Fibroblast of mammary gland (primary cell): ENCODE data around the gene PLCG2.

Source experiments
- DNase-seq: peaks from one replicate; pipeline ENCODE4 v3.0.0-alpha.2; 2010; ENCODE audit warnings: low read depth
- H3K4me3 ChIP-seq: 2 replicates; pipeline ENCODE4 v1.5.1; 2011; ENCODE audit warnings: low read depth, mild to moderate bottlenecking, low read length, moderate library complexity; ENCODE audit not compliant: control insufficient read depth
- CTCF ChIP-seq: conservative IDR thresholded peaks from 2 replicates; pipeline ENCODE4 v1.5.1; 2011; ENCODE audit warnings: low read depth, low read length, inconsistent platforms; ENCODE audit not compliant: control insufficient read depth, insufficient read depth

PLCG2 gene

GRCh38 chr16:81818568-81818896, 39.4 kb downstream of the PLCG2 start:
- no peak overlapping the region for H3K4me3 ChIP-seq
- TF ChIP-seq CTCF: no peak
- no peak for DNase-seq

- DNase-seq: no peak
- TF ChIP-seq CTCF: no peak
- H3K4me3 ChIP-seq: no peak overlapping the region
Observed at GRCh38 chr16:81818905-81819304, 39.8 kb downstream of the PLCG2 start.

- H3K4me3 ChIP-seq: no peak overlapping the region
- no peak for DNase-seq
- TF ChIP-seq CTCF: no peak
Observed at GRCh38 chr16:81821436-81822128, 42.5 kb downstream of the PLCG2 start.

GRCh38 chr16:81823111-81823510, 44.0 kb downstream of the PLCG2 start:
- TF ChIP-seq CTCF: no peak
- no peak overlapping the region for H3K4me3 ChIP-seq
- DNase-seq: no peak

GRCh38 chr16:81823734-81824133, 44.6 kb downstream of the PLCG2 start:
- TF ChIP-seq CTCF: no peak
- H3K4me3 ChIP-seq: no peak overlapping the region
- no peak for DNase-seq

GRCh38 chr16:81826523-81826922, 47.4 kb downstream of the PLCG2 start:
- no peak for TF ChIP-seq CTCF
- H3K4me3 ChIP-seq: no peak overlapping the region
- no peak for DNase-seq

GRCh38 chr16:81830845-81831540, 51.9 kb downstream of the PLCG2 start:
- TF ChIP-seq CTCF: no peak
- DNase-seq: no peak
- no peak overlapping the region for H3K4me3 ChIP-seq
